OCI-LY3 (cell line): ENCODE measurements around the gene NBPF6.

Experiments used
- CTCF ChIP-seq: fragments of 200-600, 300-600 bp; sonication (generic); IDR thresholded peaks from 2 replicates; pipeline ENCODE4 v1.5.1; 2014; ENCODE audit warnings: antibody characterized with exemption, low read length, low read depth
- EZH2phosphoT487 ChIP-seq: fragments of 200-600 bp; shearing (Covaris generic); IDR thresholded peaks from 2 replicates; pipeline ENCODE4 v1.6.1; 2018; ENCODE audit warnings: antibody characterized with exemption, mixed run types, low read depth

- TF ChIP-seq CTCF (no peak), EZH2phosphoT487 (no peak)
These were observed 61.6 kb downstream of the NBPF6 start for GRCh38 chr1:108511764-108512163.
